HepG2 (cell line): ENCODE results near the gene ICE2.

Experiments used
- ARHGAP35 ChIP-seq: sonication (generic); formaldehyde crosslinking; IDR thresholded peaks from 2 replicates; pipeline ENCODE4 v1.9.0; 2022; ENCODE audit warnings: mild to moderate bottlenecking, inconsistent platforms, moderate library complexity, missing genetic modification reagents, borderline replicate concordance
- CTCF ChIP-seq: sonication (generic); formaldehyde crosslinking; IDR thresholded peaks from 2 replicates; pipeline ENCODE4 v1.5.0; 2020; ENCODE audit warnings: mild to moderate bottlenecking, missing genetic modification reagents, moderate library complexity
- EHMT2 ChIP-seq: fragments of 200-600 bp; sonication (generic); IDR thresholded peaks from 2 replicates; pipeline ENCODE4 v1.7.0; 2017; ENCODE audit warnings: antibody characterized with exemption, low read depth, low read length, borderline replicate concordance
- MBD4 ChIP-seq: IDR thresholded peaks from 2 replicates; pipeline ENCODE4 v1.6.1; 2012; ENCODE audit warnings: low read length, inconsistent platforms, borderline replicate concordance
- REST ChIP-seq, 2 experiments: IDR thresholded peaks; 2 replicates each; pipeline ENCODE4 v1.6.1; 2011 to 2012; ENCODE audit warnings: low read length in 2 of 2, borderline replicate concordance in 1 of 2, low read depth in 1 of 2, mild to moderate bottlenecking in 1 of 2, moderate library complexity in 1 of 2
- RNF2 ChIP-seq: fragments of 450-650 bp; conservative IDR thresholded peaks from 2 replicates; pipeline ENCODE4 v1.6.1; 2016; ENCODE audit warnings: low read depth
- SMAD3 ChIP-seq: sonication (generic); formaldehyde crosslinking; IDR thresholded peaks from 2 replicates; pipeline ENCODE4 v1.4.0; 2020; ENCODE audit warnings: missing genetic modification reagents
- TOE1 ChIP-seq: sonication (generic); formaldehyde crosslinking; IDR thresholded peaks from 2 replicates; pipeline ENCODE4 v1.4.0; 2020; ENCODE audit warnings: mild to moderate bottlenecking, missing genetic modification reagents
- ZBTB1 ChIP-seq: sonication (generic); formaldehyde crosslinking; IDR thresholded peaks from 2 replicates; pipeline ENCODE4 v1.4.0; 2020; ENCODE audit warnings: missing genetic modification reagents, borderline replicate concordance
- ZNF280D ChIP-seq: sonication (generic); formaldehyde crosslinking; IDR thresholded peaks from 2 replicates; pipeline ENCODE4 v1.5.1; 2020; ENCODE audit warnings: mild to moderate bottlenecking, missing genetic modification reagents
- ZNF609 ChIP-seq: sonication (generic); formaldehyde crosslinking; IDR thresholded peaks from 2 replicates; pipeline ENCODE4 v1.4.0; 2020; ENCODE audit warnings: mild to moderate bottlenecking, missing genetic modification reagents, borderline replicate concordance

GRCh38 chr15:60477164-60477563, 1.8 kb downstream of the ICE2 start:
- TF ChIP-seq ZBTB1 = no peak
- TF ChIP-seq RNF2 = no peak
- TF ChIP-seq ARHGAP35 (CRISPR knock-in tag) = no peak
- no peak for TF ChIP-seq TOE1 (CRISPR knock-in tag)
- no peak for TF ChIP-seq SMAD3 (CRISPR knock-in tag)
- TF ChIP-seq CTCF (CRISPR knock-in tag) = no peak
- TF ChIP-seq REST (IDR thresholded peaks at IDR 0.05; ENCODE audit: borderline replicate concordance in 1 of 2, low read depth in 1 of 2, low read length in 2 of 2) = no peak
- TF ChIP-seq ZNF609 (CRISPR knock-in tag) = no peak
- no peak for TF ChIP-seq EHMT2
- no peak for TF ChIP-seq MBD4
- no peak for TF ChIP-seq ZNF280D (CRISPR knock-in tag)
